Measurements from ENCODE around the gene ESPL1. TPM values are rescaled to one million over a fixed set of nuclear protein-coding genes. Genes with fewer than 3 reads are reported as not detected.

ESPL1 gene
- total and polyA plus RNA-seq, 2 donors (not counting 3 experiments of a cell fraction or from before 2014, with no cell fraction given) = 16.2 to 42.7 TPM

DNA sequence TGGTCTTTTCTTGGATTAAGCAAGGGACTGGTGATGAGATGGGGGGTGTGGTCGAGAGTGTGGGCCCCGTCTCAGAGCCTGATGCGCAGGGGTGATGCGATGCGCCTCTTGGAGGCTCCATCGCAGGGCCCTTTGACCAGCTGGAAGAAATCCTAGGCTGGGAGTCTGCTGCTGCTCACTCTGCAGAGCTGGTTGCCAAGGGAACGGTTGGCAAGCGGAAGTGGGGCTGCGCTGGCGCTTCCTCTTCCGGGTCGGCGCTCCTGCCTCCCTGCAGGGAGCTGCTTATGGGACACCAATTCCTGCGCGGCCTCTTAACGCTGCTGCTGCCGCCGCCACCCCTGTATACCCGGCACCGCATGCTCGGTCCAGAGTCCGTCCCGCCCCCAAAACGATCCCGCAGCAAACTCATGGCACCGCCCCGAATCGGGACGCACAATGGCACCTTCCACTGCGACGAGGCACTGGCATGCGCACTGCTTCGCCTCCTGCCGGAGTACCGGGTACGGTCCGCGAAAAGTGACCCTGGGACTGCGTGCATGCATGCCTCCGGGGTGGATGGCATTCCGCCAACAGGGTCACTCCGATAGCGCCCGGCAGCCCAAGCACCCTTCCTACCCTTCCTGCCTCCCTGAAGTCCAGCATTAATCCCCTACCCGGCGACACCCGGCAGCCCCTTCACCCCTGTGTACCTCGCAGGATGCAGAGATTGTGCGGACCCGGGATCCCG, 31.5 kb downstream of the ESPL1 start, which contains the start of gene MYG1:
TSS of gene MYG1 (plus strand) at position 242 of the 727 bp plus-strand sequence. CDS start at position 285, 43 bp downstream.
- ChIA-PET POLR2A (interaction anchor here (0.7 to 1.0 kb wide), 2 partner anchors 9 to 57 kb away, joined by 4 to 5 read pairs; no protein-coding TSS in a partner anchor), CTCF (interaction anchor here (0.7 to 5.1 kb wide), 10 partner anchors 9 to 209 kb away, joined by 3 to 49 read pairs (median 5); partner anchors contain the start of gene AAAS)
- Histone ChIP-seq H3K9ac (replicated peaks; ENCODE audit: extremely low read depth, insufficient read depth, low read length) (peak within 1 kb of the TSS; percentile 46), H3K27ac (ENCODE audit: insufficient read depth, low read depth, low read length) (peak within 1 kb of the TSS; percentile 42), H3K9me3 (replicated peaks; ENCODE audit: control insufficient read depth, insufficient read depth, low read length) (no peaks in the 10 kb centered on the region), H3K9me1 (replicated peaks; ENCODE audit: control insufficient read depth, extremely low read depth, insufficient read depth, low read length) (no peaks in the 10 kb centered on the region), H3K27me3 (ENCODE audit: control insufficient read depth in 2 of 2, insufficient read depth in 2 of 2, low read length in 2 of 2) (no peaks in the 10 kb centered on the region), H3K4me3 (replicated peaks in 1 of 3; ENCODE audit: insufficient read depth in 1 of 3, low read depth in 1 of 3, low read length in 3 of 3) (peak within 1 kb of the TSS; percentile 8 to 65 (median 57)), H4K20me1 (replicated peaks; ENCODE audit: control insufficient read depth, extremely low read depth, insufficient read depth, low read length) (no peaks in the 10 kb centered on the region), H3K4me2 (ENCODE audit: insufficient read depth, low read length) (peak within 1 kb of the TSS; percentile 72), H3K4me1 (ENCODE audit: control insufficient read depth, extremely low read depth, insufficient read depth, low read length) (peaks cover 35% of the 10 kb centered on the region), H3K79me2 (ENCODE audit: control insufficient read depth, insufficient read depth, low read length) (peaks cover 32% of the 10 kb centered on the region), H3K36me3 (ENCODE audit: control insufficient read depth in 2 of 2, extremely low read depth in 1 of 2, insufficient read depth in 2 of 2, low read length in 2 of 2) (peaks cover 3 to 12% of the 10 kb centered on the region in 2 experiments), H2AFZ (ENCODE audit: low read depth, low read length) (peak within 1 kb of the TSS; percentile 0)
- dilution Hi-C loops (cut with MboI; ENCODE audit: extremely low pct_ligation_motif_present, low sequenced_read_pairs) = no loop called here
- BruUV-seq (replicated peaks) = no TSS peak
- TF ChIP-seq POLR2A (IDR thresholded peaks at IDR 0.05; ENCODE audit: low read depth, low read length) (peak; percentile 80), POLR2AphosphoS5 (IDR thresholded peaks at IDR 0.05; ENCODE audit: insufficient read depth, low read depth, low read length) (peak; percentile 88), FOS (IDR thresholded peaks at IDR 0.05; ENCODE audit: borderline replicate concordance, insufficient read depth, low read length) (no peak)
- TF ChIP-seq, protein P1, sequence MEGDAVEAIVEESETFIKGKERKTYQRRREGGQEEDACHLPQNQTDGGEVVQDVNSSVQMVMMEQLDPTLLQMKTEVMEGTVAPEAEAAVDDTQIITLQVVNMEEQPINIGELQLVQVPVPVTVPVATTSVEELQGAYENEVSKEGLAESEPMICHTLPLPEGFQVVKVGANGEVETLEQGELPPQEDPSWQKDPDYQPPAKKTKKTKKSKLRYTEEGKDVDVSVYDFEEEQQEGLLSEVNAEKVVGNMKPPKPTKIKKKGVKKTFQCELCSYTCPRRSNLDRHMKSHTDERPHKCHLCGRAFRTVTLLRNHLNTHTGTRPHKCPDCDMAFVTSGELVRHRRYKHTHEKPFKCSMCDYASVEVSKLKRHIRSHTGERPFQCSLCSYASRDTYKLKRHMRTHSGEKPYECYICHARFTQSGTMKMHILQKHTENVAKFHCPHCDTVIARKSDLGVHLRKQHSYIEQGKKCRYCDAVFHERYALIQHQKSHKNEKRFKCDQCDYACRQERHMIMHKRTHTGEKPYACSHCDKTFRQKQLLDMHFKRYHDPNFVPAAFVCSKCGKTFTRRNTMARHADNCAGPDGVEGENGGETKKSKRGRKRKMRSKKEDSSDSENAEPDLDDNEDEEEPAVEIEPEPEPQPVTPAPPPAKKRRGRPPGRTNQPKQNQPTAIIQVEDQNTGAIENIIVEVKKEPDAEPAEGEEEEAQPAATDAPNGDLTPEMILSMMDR (IDR thresholded peaks at IDR 0.05; ENCODE audit: extremely low read depth in 1 of 2, insufficient read depth in 1 of 2, low read depth in 1 of 2, low read length in 2 of 2) = peak in 1 of 2 donors; percentile 37
- TF ChIP-seq, protein P2, sequence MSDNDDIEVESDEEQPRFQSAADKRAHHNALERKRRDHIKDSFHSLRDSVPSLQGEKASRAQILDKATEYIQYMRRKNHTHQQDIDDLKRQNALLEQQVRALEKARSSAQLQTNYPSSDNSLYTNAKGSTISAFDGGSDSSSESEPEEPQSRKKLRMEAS (IDR thresholded peaks at IDR 0.05; ENCODE audit: insufficient read depth, insufficient read length) = peak; percentile 50
- DNase-seq (ENCODE audit: low read depth, low spot score) (peak; percentile 90), FAIRE-seq (peak; percentile 98)
- intact Hi-C loops (cut with micrococcal nuclease) = loop anchor here (1.0 kb wide), 1 partner anchor 22 kb away; the partner anchor contains the start of gene AAAS
